ENCODE data around the gene KCNH1.
A peak's percentile ranks its signal among the peaks of the same experiment; 100 is the strongest.

Gene KCNH1

GRCh38 chr1:210775289-210775688, 358.7 kb downstream of the KCNH1 start:
- TF ChIP-seq, protein P1, sequence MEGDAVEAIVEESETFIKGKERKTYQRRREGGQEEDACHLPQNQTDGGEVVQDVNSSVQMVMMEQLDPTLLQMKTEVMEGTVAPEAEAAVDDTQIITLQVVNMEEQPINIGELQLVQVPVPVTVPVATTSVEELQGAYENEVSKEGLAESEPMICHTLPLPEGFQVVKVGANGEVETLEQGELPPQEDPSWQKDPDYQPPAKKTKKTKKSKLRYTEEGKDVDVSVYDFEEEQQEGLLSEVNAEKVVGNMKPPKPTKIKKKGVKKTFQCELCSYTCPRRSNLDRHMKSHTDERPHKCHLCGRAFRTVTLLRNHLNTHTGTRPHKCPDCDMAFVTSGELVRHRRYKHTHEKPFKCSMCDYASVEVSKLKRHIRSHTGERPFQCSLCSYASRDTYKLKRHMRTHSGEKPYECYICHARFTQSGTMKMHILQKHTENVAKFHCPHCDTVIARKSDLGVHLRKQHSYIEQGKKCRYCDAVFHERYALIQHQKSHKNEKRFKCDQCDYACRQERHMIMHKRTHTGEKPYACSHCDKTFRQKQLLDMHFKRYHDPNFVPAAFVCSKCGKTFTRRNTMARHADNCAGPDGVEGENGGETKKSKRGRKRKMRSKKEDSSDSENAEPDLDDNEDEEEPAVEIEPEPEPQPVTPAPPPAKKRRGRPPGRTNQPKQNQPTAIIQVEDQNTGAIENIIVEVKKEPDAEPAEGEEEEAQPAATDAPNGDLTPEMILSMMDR (IDR thresholded peaks at IDR 0.05; ENCODE audit: low read depth, low read length): no peak
- TF ChIP-seq POLR2A (IDR thresholded peaks at IDR 0.05; ENCODE audit: extremely low read depth, insufficient read length) (no peak), MAX (IDR thresholded peaks at IDR 0.05; ENCODE audit: low read depth, low read length) (no peak), MYC (IDR thresholded peaks at IDR 0.05; ENCODE audit: low read depth, low read length) (no peak)
- DNase-seq (ENCODE audit: low read depth): no peak
- no peak overlapping the region for H3K4me3 ChIP-seq (ENCODE audit: low read depth, low read length)

DNA sequence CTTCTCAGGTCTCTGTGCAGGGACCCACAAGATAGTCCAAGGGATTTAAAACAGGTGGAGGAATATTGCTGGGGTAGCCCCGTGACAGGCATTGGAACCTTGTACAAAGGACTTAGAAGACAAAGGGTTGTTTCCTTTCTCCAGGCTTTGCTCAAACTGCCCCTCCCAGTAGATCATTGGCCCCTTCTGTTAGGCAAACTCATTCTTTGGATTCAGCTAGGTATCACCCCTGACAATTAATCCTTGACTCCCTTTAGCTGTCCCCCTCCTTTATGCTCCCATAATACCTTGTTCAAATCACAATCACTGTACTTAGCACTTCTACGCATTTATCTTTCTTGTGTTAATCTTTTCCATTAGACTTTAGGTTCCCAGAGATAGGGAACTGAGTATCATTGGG, 360.5 kb downstream of the KCNH1 start:
- TF ChIP-seq MYC (IDR thresholded peaks at IDR 0.05; ENCODE audit: low read depth, low read length) (no peak), MAX (IDR thresholded peaks at IDR 0.05; ENCODE audit: low read depth, low read length) (no peak), POLR2A (IDR thresholded peaks at IDR 0.05; ENCODE audit: extremely low read depth, insufficient read length) (no peak)
- TF ChIP-seq, protein P1 (IDR thresholded peaks at IDR 0.05; ENCODE audit: low read depth, low read length): no peak
- H3K4me3 ChIP-seq (ENCODE audit: low read depth, low read length): no peak overlapping the region
- no peak for DNase-seq (ENCODE audit: low read depth)

DNA sequence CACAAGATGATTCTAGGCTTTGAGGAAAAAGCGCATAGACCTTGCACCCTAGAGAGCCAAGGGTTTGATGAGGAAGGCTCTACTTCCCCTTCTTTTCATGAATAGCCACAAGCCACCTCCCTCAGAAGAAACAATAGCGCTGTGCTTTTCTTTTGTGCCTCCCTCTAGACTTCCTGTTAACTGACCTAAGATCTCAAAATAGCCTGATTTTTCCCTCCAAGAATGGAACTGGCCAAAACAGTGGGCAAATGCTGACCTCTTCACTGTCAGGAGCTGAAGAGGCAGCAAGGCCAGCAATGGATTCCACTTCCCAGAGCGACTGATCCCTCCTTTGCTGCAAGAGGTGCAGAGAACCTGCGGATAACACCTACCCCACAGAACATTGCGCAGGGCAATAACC, 362.8 kb downstream of the KCNH1 start:
- TF ChIP-seq MYC (IDR thresholded peaks at IDR 0.05; ENCODE audit: low read depth, low read length) (no peak), POLR2A (IDR thresholded peaks at IDR 0.05; ENCODE audit: extremely low read depth, insufficient read length) (no peak), MAX (IDR thresholded peaks at IDR 0.05; ENCODE audit: low read depth, low read length) (no peak)
- TF ChIP-seq, protein P1 (IDR thresholded peaks at IDR 0.05; ENCODE audit: low read depth, low read length): no peak
- DNase-seq (ENCODE audit: low read depth): peak; percentile 30
- H3K4me3 ChIP-seq (ENCODE audit: low read depth, low read length): no peak overlapping the region

DNA sequence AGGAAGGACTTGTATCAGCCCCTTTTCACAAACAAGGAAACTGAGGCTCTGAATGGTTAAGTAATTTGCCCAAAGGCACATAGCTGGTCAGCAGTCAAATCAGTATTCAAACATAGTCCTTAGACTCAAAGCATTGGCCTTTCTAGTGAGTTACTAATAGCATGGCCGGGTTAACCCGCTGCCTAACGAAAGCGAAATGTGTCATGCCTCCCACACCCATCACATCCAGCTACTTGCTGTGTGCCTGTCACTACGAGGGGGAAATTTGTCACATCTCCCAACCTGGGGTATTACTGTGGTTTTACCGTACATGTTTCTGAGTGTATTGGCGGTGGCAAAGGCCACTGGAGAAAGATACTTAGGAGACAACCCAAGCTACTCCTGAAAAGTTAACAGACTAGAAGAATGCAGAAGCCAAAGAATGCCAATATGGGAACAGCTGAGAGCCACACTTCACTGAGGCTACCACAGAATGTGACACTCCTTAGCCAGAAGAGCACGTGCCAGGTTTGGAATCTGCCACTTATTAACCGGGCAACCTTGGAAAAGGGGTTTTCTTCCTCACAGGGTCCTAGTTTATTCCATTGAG, 363.5 kb downstream of the KCNH1 start:
- DNase-seq (ENCODE audit: low read depth): no peak
- TF ChIP-seq, protein P1 (IDR thresholded peaks at IDR 0.05; ENCODE audit: low read depth, low read length): no peak
- TF ChIP-seq MAX (IDR thresholded peaks at IDR 0.05; ENCODE audit: low read depth, low read length): no peak
- no peak for TF ChIP-seq MYC (IDR thresholded peaks at IDR 0.05; ENCODE audit: low read depth, low read length)
- TF ChIP-seq POLR2A (IDR thresholded peaks at IDR 0.05; ENCODE audit: extremely low read depth, insufficient read length): no peak
- H3K4me3 ChIP-seq (ENCODE audit: low read depth, low read length): no peak overlapping the region

DNA sequence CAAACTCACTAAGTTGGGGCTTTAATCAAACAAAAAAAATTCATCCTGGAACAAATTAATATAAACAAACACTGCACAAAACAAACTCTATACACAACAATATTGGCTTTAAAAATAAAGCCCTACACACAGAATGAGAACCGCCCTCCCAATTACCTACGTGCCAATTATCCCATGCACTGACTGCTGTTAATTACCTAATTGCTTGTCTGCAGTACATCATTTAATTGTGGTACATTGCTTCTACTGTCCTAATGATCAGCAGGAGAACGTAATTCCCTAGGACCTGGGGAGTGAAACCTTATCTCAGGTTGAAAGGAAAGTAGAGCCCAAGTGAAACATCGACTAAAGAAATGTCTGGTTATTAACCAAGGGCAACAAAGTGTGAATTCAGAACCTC, 364.5 kb downstream of the KCNH1 start:
- H3K4me3 ChIP-seq (ENCODE audit: low read depth, low read length): no peak overlapping the region
- TF ChIP-seq POLR2A (IDR thresholded peaks at IDR 0.05; ENCODE audit: extremely low read depth, insufficient read length) (no peak), MAX (IDR thresholded peaks at IDR 0.05; ENCODE audit: low read depth, low read length) (no peak), MYC (IDR thresholded peaks at IDR 0.05; ENCODE audit: low read depth, low read length) (no peak)
- TF ChIP-seq, protein P1 (IDR thresholded peaks at IDR 0.05; ENCODE audit: low read depth, low read length): no peak
- DNase-seq (ENCODE audit: low read depth): no peak
